K562 (cell line): ENCODE measurements around the gene CAPS. TPM values are rescaled to one million over a fixed set of nuclear protein-coding genes. Genes with fewer than 3 reads are reported as not detected.

Experiments used
- ATAC-seq: fragments of 200-7000 bp; cut with Tn5 transposase; 3 replicates; pipeline ENCODE4 v1.9.1; 2020; ENCODE audit warnings: moderate library complexity
- BruUV-seq: library from RNA; stranded (reverse); fragments of 400-500 nt; replicated peaks from 2 replicates; lab custom pipeline; 2021; lab: Mats Ljungman, UMichigan
- CTCF ChIA-PET: fragments of 300-600 bp; formaldehyde crosslinking; extraction: SDS; loops from one replicate; lab custom pipeline; 2021; ENCODE audit warnings: low intra/inter-chr PET ratio; lab: Yijun Ruan, JAX
- POLR2A ChIA-PET: fragments of 300-600, 350-650 bp; sonication (Branson Sonifier 250); formaldehyde crosslinking; extraction: SDS; loops from one replicate; lab custom pipeline; 2021; ENCODE audit warnings: antibody characterized with exemption, inconsistent platforms; lab: Yijun Ruan, JAX
- DNase-seq, 4 experiments: peaks; one replicate each; pipeline versions ENCODE4 v3.0.0 to v3.0.0-alpha.2; 2011 to 2018; ENCODE audit warnings: low spot score in 3 of 4, mixed read lengths in 3 of 4; ENCODE audit errors: extremely low read depth in 1 of 4
- FAIRE-seq: peaks from 2 replicates; lab custom pipeline; 2011; peaks lifted over from hg19 to GRCh38; lab: Jason Lieb, UNC
- H2AFZ ChIP-seq: 2 replicates; pipeline ENCODE4 v1.6.0; 2011; ENCODE audit warnings: low read depth, low read length, control low read depth, inconsistent platforms
- H3K27ac ChIP-seq: fragments of 200-600 bp; 3 replicates; pipeline ENCODE4 v1.8.0; 2011; ENCODE audit warnings: low read depth, mild to moderate bottlenecking, control low read depth, inconsistent platforms, low read length, moderate library complexity, mixed read lengths; ENCODE audit errors: extremely low read depth
- H3K27me3 ChIP-seq, 2 experiments: fragments of 300-600 bp in 1 of 2; 2 replicates in 1 of 2; 3 replicates in 1 of 2; pipeline versions ENCODE4 v1.6.0 to v1.8.0; 2011; ENCODE audit warnings: inconsistent platforms in 2 of 2, low read length in 2 of 2, mild to moderate bottlenecking in 1 of 2, mixed read lengths in 1 of 2, moderate library complexity in 1 of 2; ENCODE audit not compliant: control insufficient read depth in 2 of 2, insufficient read depth in 2 of 2
- H3K36me3 ChIP-seq: fragments of 300-600 bp; 3 replicates; pipeline ENCODE4 v1.8.0; 2011; ENCODE audit warnings: mild to moderate bottlenecking, low read length, inconsistent platforms; ENCODE audit not compliant: control insufficient read depth, insufficient read depth
- H3K4me1 ChIP-seq, 2 experiments: fragments of 200-600 bp in 1 of 2; replicated peaks in 1 of 2; 2 replicates in 1 of 2; 3 replicates in 1 of 2; pipeline versions ENCODE4 v1.5.1 to v1.8.0; 2011; ENCODE audit warnings: inconsistent platforms in 2 of 2, low read length in 2 of 2, mild to moderate bottlenecking in 1 of 2, mixed read lengths in 1 of 2, moderate library complexity in 1 of 2; ENCODE audit not compliant: control insufficient read depth in 2 of 2, insufficient read depth in 2 of 2
- H3K4me2 ChIP-seq: 2 replicates; pipeline ENCODE4 v1.6.1; 2011; ENCODE audit warnings: low read length, control low read depth, inconsistent platforms, mixed read lengths; ENCODE audit not compliant: insufficient read depth
- H3K4me3 ChIP-seq: fragments of 200-600 bp; sonication (generic), shearing (Covaris generic); 2 replicates; pipeline ENCODE4 v1.5.1; 2016; ENCODE audit warnings: control low read depth, inconsistent platforms
- H3K79me2 ChIP-seq: fragments of 200-600 bp; 3 replicates; pipeline ENCODE4 v1.8.0; 2011; ENCODE audit warnings: low read length, inconsistent platforms; ENCODE audit not compliant: control insufficient read depth, insufficient read depth
- H3K9ac ChIP-seq, 2 experiments: 2 replicates each; pipeline versions ENCODE4 v1.6.0 to v1.6.1; 2011; ENCODE audit warnings: low read depth in 2 of 2, low read length in 2 of 2, control low read depth in 1 of 2, inconsistent platforms in 1 of 2, mild to moderate bottlenecking in 1 of 2, mixed read lengths in 1 of 2; ENCODE audit not compliant: insufficient read depth in 1 of 2
- H3K9me1 ChIP-seq: one replicate; pipeline ENCODE4 v1.6.0; 2011; ENCODE audit warnings: inconsistent platforms, mild to moderate bottlenecking, low read length, moderate library complexity; ENCODE audit not compliant: control insufficient read depth, insufficient read depth
- H3K9me3 ChIP-seq: replicated peaks from 2 replicates; pipeline ENCODE4 v1.5.1; 2011; ENCODE audit warnings: low read depth, low read length, inconsistent platforms; ENCODE audit not compliant: control insufficient read depth, insufficient read depth
- H4K20me1 ChIP-seq: replicated peaks from 2 replicates; pipeline ENCODE4 v1.6.1; 2011; ENCODE audit warnings: low read length, inconsistent platforms, mixed read lengths; ENCODE audit not compliant: control insufficient read depth, insufficient read depth
- EWSR1 ChIP-seq: fragments of 450-650 bp; IDR thresholded peaks from 2 replicates; pipeline ENCODE4 v1.6.1; 2018; ENCODE audit warnings: borderline replicate concordance, mild to moderate bottlenecking, low read depth, moderate library complexity; ENCODE audit not compliant: partially characterized antibody
- MIER1 ChIP-seq: fragments of 450-650 bp; IDR thresholded peaks from 2 replicates; pipeline ENCODE4 v1.6.1; 2016; ENCODE audit warnings: antibody characterized with exemption, mild to moderate bottlenecking, low read depth
- NFXL1 ChIP-seq: fragments of 450-650 bp; formaldehyde crosslinking; IDR thresholded peaks from 2 replicates; pipeline ENCODE4 v1.4.0; 2021; ENCODE audit warnings: mild to moderate bottlenecking
- NR3C1 ChIP-seq: sonication (generic); formaldehyde crosslinking; IDR thresholded peaks from 2 replicates; pipeline ENCODE4 v1.8.1; 2022; ENCODE audit warnings: missing genetic modification reagents
- PHF8 ChIP-seq: fragments of 200-600 bp; sonication (generic); IDR thresholded peaks from 2 replicates; pipeline ENCODE4 v1.6.1; 2012; ENCODE audit warnings: mixed run types, mild to moderate bottlenecking, inconsistent platforms, low read length, moderate library complexity, borderline replicate concordance
- PHTF2 ChIP-seq: fragments of 250-450 bp; sonication (Bioruptor Pico); IDR thresholded peaks from 2 replicates; pipeline ENCODE4 v1.5.0; 2021; ENCODE audit warnings: mild to moderate bottlenecking
- POLR2AphosphoS2 ChIP-seq: IDR thresholded peaks from 2 replicates; pipeline ENCODE4 v1.6.1; 2012; ENCODE audit warnings: low read length, improper control_type of control experiment
- POLR2G ChIP-seq: fragments of 200-400 bp; formaldehyde crosslinking; IDR thresholded peaks from 2 replicates; pipeline ENCODE4 v1.6.1; 2017; ENCODE audit warnings: low read depth, mild to moderate bottlenecking, antibody characterized with exemption, low read length, moderate library complexity
- RB1 ChIP-seq: fragments of 450-650 bp; IDR thresholded peaks from 2 replicates; pipeline ENCODE4 v1.6.1; 2017; ENCODE audit warnings: low read depth, mild to moderate bottlenecking
- RBM15 ChIP-seq: fragments of 200-400 bp; formaldehyde crosslinking; IDR thresholded peaks from 2 replicates; pipeline ENCODE4 v1.6.1; 2018; ENCODE audit warnings: mild to moderate bottlenecking, low read length, moderate library complexity; ENCODE audit not compliant: insufficient read depth
- RBM39 ChIP-seq: fragments of 200-400 bp; formaldehyde crosslinking; optimal IDR thresholded peaks from 2 replicates; pipeline ENCODE3; 2018; ENCODE audit warnings: low read depth, low read length
- WGBS: fragments of 100-300 bp; shearing (Covaris generic); methylation state at CpG from one replicate; pipeline ENCODE4 v1.1.6; 2016; ENCODE audit warnings: low coverage, mixed read lengths; ENCODE audit not compliant: insufficient coverage; ENCODE audit errors: missing lambda C conversion rate; 5-methylcytosine and 5-hydroxymethylcytosine counted together
- in situ Hi-C: fragments of 300-500 bp; cut with MboI; formaldehyde crosslinking; loops from 4 replicates; pipeline ENCODE4 v1.15.0; 2018; ENCODE audit warnings: inconsistent platforms, mixed read lengths
- intact Hi-C: fragments of 100-400 bp; cut with micrococcal nuclease; formaldehyde crosslinking; loops from 2 replicates; pipeline ENCODE4 v1.14.2; 2022
- polyA plus RNA-seq, 8 experiments: library from polyadenylated mRNA; depleted of rRNA in 4 of 8; stranded (reverse) in 5 of 8; unstranded in 3 of 8; fragments of >200 nt; fragmentation: Nextera tagmentation in 2 of 8; fragmentation: Illumina TruSeq in 1 of 8; extraction: Ambion mirVana in 2 of 8; extraction: Trizol in 1 of 8; gene quantifications; 2 replicates each; pipeline versions ENCODE4 v1.2.1 to v1.2.3, GENCODE V29; 2011 to 2014; ENCODE audit warnings: inconsistent platforms in 1 of 8, missing spikeins in 1 of 8
- total RNA-seq, 7 experiments: library from RNA; depleted of rRNA in 6 of 7; stranded (reverse); fragments of >200 nt in 6 of 7; fragmentation: Illumina TruSeq in 2 of 7; extraction: Trizol in 2 of 7; gene quantifications; 2 replicates each; pipeline versions ENCODE4 v1.2.1 to v1.2.3, GENCODE V29; 2011 to 2021; ENCODE audit warnings: low replicate concordance in 1 of 7
- TF ChIP-seq, protein P1 (sequence below): fragments of 200-800 bp; sonication (Bioruptor generic); IDR thresholded peaks from 2 replicates; pipeline ENCODE4 v1.6.1; 2017; ENCODE audit warnings: missing genetic modification characterization, missing compliant biosample characterization

CAPS gene
- total and polyA plus RNA-seq, 9 of the 15 experiments (the other 6 are each of a cell fraction or from before 2014, with no cell fraction given) = 0.15 to 4.0 (median 0.91) TPM

DNA sequence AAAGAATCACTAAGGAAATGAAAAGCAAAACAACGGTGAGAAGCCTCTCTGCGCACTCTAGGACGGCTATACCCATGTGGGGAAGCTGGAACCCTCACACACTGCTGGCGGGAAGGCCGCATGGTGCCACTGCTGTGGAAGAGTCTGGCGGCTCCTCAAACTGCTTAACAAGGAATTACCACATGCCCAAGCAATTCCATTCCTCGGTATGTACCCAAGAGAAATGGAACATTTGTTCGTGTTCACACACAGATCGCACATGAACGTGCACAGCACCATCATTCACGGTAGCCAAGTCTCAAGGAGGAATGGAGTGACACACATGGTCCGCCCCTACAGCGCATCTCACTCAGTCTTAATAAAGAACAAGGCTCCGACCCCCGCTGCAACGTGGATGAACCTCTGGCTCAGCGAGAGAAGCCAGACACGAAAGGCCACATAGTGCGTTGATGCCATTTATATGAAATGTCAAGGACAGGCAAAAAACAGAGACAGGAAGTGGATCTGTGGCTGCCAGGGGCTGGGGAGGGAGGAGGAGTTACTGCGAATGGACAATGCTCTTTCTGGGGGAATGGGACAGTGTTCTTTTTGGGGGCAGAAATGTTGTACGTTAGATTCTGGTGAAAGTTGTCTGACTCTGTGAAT lies 7.6 kb downstream of the CAPS start (continued):
- TF ChIP-seq PHF8 = no peak
- TF ChIP-seq POLR2G = no peak
- TF ChIP-seq PHTF2 (CRISPR knock-in tag) = no peak
- no peak for TF ChIP-seq NFXL1 (CRISPR knock-in tag)
- no peak for TF ChIP-seq MIER1
- TF ChIP-seq EWSR1 = no peak
- no peak for TF ChIP-seq NR3C1 (CRISPR knock-in tag)
- no peak for TF ChIP-seq RBM15
- no peak for TF ChIP-seq RBM39
- TF ChIP-seq RB1 = no peak
- no peak for TF ChIP-seq POLR2AphosphoS2

- FAIRE-seq = no peak
- H3K4me1 ChIP-seq = peaks cover 0 to 3% of the 10 kb centered on the region in 2 experiments; a peak in 1 of 5 replicates
- H3K9ac ChIP-seq = no peak overlapping the region; a peak in 1 of 4 replicates
- no peaks in the 10 kb centered on the region for H3K27me3 ChIP-seq
- ChIA-PET POLR2A (interaction anchor here (1.2 kb wide), 1 partner anchor 16 kb away, joined by 3 read pairs; no protein-coding TSS in a partner anchor), CTCF (no interaction called here)
- H2AFZ ChIP-seq = no peak overlapping the region
- no peak overlapping the region for H3K4me2 ChIP-seq
- TF ChIP-seq, protein P1, sequence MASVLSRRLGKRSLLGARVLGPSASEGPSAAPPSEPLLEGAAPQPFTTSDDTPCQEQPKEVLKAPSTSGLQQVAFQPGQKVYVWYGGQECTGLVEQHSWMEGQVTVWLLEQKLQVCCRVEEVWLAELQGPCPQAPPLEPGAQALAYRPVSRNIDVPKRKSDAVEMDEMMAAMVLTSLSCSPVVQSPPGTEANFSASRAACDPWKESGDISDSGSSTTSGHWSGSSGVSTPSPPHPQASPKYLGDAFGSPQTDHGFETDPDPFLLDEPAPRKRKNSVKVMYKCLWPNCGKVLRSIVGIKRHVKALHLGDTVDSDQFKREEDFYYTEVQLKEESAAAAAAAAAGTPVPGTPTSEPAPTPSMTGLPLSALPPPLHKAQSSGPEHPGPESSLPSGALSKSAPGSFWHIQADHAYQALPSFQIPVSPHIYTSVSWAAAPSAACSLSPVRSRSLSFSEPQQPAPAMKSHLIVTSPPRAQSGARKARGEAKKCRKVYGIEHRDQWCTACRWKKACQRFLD = no peak
- WGBS = 92% methylated on average over 12 of the region's 12 CpGs
- H3K79me2 ChIP-seq = no peaks in the 10 kb centered on the region
- intact Hi-C loops = no loop called here
- H3K4me3 ChIP-seq = no peak overlapping the region
- DNase-seq = no peak
- no TSS peak for BruUV-seq
- H3K36me3 ChIP-seq = peaks cover 94% of the 10 kb centered on the region; the same call in 2 of the 3 replicates
- no peaks in the 10 kb centered on the region for H3K9me3 ChIP-seq
- H3K27ac ChIP-seq = no peak overlapping the region
- no peaks in the 10 kb centered on the region for H4K20me1 ChIP-seq
- no peaks in the 10 kb centered on the region for H3K9me1 ChIP-seq
- in situ Hi-C loops = no loop called here
- ATAC-seq = no peak
Observed at GRCh38 chr19:5922161-5922545, 8.1 kb downstream of the CAPS start.
